Subcutaneous adipose tissue (tissue), 4 donors: ENCODE measurements around the gene EMD. TPM values are rescaled to one million over a fixed set of nuclear protein-coding genes. Genes with fewer than 3 reads are reported as not detected.

ENCODE experiments used
- CTCF ChIP-seq: fragments of 450-650 bp; IDR thresholded peaks from one replicate; pipeline ENCODE4 v1.5.1; 2016; ENCODE audit warnings: low read depth, mild to moderate bottlenecking, control low read depth, antibody characterized with exemption, moderate library complexity
- total RNA-seq, 4 donors: library from RNA; depleted of rRNA; stranded (reverse); fragments of >200 nt; gene quantifications; one replicate each; pipeline ENCODE4 v1.1.0, GENCODE V29; 2016

EMD gene
- total RNA-seq, 4 donors from 2014 or later = 27.6 to 37.9 (median 30.2) TPM

DNA sequence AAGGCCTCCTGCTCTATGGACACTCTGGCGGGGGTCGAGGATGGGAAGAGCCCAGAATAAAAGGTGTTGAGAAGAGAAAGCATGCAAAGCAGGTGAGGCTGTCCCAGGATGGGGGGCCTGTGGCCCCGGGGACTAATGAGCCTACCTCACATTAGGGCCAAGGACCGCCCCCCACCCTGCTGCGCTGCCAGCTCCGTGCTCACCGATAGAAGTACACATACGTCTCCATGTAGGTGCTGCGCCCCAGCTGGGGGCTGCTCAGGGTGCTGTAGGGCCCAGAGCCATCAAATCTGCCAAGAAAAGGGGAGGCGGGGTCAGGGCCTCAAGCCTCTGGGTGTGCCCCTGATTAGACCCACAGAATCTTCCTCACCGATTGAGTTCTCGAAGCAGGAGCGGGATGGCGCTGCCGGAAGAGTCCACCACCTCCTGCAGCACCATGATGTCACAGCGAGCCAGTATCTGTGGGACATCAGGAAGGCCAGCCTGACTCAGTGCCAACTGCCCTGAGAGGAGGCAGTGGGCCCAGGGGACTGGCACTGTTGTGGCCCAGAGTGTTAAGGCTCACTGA, 25.6 kb downstream of the EMD start:
- no peak for TF ChIP-seq CTCF

- no peak for TF ChIP-seq CTCF
Measured at GRCh38 chrX:154408659-154409221, 29.6 kb downstream of the EMD start.

GRCh38 chrX:154409222-154409871, 30.3 kb downstream of the EMD start, which contains the start of gene DNASE1L1:
TSS of gene DNASE1L1 (minus strand) at chrX:154409254. CDS start at chrX:154405568, 3,686 bp downstream.
- TF ChIP-seq CTCF = no peak

- no peak for TF ChIP-seq CTCF
Measured at GRCh38 chrX:154411981-154412340, 32.9 kb downstream of the EMD start.

GRCh38 chrX:154412468-154412867, 33.4 kb downstream of the EMD start:
- TF ChIP-seq CTCF = no peak

GRCh38 chrX:154413142-154413541, 34.0 kb downstream of the EMD start:
- no peak for TF ChIP-seq CTCF

- no peak for TF ChIP-seq CTCF
Measured at GRCh38 chrX:154417157-154417556, 38.1 kb downstream of the EMD start.
